ENCODE results near the gene FHIT.

The FHIT gene

GRCh38 chr3:60417576-60417975 is 833.7 kb downstream of the FHIT start:
- no peak for DNase-seq (ENCODE audit: low read depth, low spot score)

DNA sequence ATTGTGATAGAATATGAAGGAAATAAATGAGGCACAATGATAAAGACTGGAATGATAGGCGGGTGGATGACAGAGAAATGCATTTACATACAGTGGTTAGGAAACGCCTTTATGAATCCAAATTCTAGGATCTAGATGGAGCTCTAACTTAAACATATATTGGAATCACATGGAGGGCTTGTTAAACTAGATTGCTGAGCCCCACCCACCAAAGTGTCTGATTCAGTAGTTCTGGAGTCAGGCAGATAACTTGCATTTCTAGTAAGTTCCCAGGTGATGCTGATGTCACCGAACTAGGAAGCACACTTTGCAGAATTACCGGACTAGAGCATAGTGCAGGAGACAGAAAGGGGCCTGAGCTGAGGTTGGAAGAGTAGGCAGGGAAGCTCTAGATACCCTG is 837.2 kb downstream of the FHIT start:
- no peak for DNase-seq (ENCODE audit: low read depth, low spot score)

DNA sequence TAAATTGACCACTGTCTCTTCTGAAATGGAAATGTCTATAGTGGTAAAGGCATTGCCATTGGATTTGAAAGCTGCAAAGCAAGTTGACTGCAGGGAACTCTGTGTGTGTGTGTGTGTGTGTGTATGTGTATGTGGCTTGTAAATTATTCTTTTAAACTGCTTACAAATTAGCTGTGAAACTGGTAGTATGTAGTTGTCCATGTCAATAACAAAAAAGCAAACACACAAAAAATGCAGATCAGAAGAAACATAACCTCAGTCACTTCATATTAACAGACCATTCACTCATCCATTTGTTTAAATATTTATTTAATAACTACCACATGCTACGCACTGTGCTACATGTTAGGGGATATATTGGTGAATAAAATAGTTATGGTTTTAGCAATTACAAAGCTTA is 837.7 kb downstream of the FHIT start:
- no peak for DNase-seq (ENCODE audit: low read depth, low spot score)

DNA sequence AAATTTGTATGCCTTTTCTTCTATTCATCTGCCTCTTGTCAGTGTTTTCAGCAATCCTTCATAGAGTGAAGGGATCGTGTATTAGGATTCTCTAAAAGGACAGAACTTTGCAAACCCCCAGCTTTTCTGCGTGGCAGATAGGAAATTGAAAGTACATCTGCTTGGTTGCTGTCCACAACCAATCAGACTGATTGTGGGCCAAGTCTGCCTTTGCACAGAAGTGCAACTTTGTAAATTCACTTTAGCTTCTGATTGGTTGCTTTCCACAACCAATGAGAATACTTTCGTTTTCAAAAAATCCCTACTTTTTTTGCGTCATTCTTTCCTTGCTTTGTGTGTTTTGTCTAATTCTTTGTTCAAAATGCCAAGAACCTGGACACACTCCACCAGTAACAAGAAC is 847.4 kb downstream of the FHIT start:
- no peak for DNase-seq (ENCODE audit: low read depth, low spot score)

DNA sequence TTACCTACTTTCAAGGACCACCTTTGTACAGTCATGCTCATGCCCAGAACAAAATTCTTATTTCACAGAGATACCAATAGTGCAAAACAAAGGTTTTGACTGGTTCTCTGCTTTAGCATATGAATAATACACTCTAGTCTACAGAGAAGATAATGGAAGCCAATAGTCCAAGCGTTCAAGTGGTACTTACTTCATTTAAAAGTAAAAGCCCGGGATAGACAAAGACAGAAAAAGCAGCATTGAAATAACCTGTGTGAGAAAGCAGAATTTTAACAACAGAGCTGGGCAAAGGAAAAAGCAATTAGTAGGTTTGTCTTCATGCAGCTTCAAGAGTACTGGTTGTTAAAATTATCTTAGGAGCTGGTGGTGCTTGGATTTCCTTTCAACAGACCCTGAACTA is 848.3 kb downstream of the FHIT start:
- DNase-seq (ENCODE audit: low read depth, low spot score) = no peak

- no peak for DNase-seq (ENCODE audit: low read depth, low spot score)
These were observed 851.1 kb downstream of the FHIT start for GRCh38 chr3:60399861-60400845.

DNA sequence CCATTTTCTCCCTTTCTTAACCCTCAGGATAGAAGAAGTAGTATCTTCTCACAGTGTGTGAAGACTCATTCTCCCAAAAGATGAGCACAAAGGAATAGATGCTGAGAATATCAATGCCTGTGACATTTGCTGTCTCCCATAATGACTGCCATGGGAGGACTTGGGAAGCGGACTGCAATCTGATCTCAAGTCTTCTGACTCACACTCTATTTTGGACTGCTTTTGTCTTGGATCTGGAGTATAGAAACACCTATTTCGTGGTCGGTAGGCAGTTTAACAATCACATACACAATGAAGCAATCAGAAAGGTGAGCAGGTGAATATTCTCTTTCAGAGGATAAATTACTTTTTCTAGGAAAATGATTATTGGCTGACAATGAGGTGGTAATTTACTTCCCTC is 852.0 kb downstream of the FHIT start:
- DNase-seq (ENCODE audit: low read depth, low spot score) = no peak

DNA sequence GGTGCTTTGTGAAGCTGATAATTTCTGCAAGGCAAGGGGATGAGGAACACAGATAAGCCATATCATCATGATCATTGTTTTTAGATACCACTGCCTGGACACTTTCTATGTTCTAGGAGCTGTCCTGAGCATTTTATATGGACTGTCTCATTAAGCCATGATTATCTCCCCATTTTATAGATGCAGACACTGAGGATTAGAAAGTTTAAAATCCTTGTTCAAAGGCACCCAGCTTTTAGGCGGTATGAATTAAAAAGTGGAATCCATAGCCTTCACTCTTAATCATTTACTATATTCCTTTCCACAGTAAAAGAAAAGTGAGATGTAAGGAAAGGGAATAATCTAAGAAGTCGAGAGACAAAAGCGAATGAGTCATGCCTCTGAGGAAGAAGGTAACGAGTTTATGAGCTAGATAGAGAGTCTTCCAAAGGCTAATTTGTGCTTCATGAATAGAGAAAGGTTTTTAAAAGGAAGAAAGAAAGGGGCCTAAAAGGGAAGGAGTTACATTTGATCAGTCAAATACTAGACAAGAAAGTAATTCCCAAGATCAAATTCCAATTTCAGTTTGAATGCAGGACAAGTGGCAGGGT is 856.0 kb downstream of the FHIT start:
- DNase-seq (ENCODE audit: low read depth, low spot score) = no peak

GRCh38 chr3:60393946-60394345 is 857.3 kb downstream of the FHIT start:
- DNase-seq (ENCODE audit: low read depth, low spot score) = no peak

- no peak for DNase-seq (ENCODE audit: low read depth, low spot score)
These were observed 858.8 kb downstream of the FHIT start for GRCh38 chr3:60392501-60392900.

DNA sequence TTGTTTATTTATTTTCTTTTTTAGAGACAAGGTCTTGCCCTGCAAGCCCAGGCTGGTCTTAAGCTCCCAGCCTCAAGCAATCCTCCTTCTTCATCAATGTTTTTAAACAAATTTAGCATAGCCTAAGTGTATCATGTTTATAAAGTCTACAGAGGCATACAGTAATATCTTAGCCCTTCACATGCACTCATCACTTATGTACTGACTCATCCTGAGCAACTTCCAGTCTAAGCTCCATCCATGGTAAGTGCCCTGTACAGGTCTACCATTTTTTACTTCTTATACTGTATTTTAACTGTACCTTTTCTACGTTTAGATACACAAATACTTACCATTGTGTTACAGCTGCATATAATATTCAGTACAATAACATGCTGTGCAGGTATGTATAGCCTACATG is 860.0 kb downstream of the FHIT start:
- DNase-seq (ENCODE audit: low read depth, low spot score) = no peak

DNA sequence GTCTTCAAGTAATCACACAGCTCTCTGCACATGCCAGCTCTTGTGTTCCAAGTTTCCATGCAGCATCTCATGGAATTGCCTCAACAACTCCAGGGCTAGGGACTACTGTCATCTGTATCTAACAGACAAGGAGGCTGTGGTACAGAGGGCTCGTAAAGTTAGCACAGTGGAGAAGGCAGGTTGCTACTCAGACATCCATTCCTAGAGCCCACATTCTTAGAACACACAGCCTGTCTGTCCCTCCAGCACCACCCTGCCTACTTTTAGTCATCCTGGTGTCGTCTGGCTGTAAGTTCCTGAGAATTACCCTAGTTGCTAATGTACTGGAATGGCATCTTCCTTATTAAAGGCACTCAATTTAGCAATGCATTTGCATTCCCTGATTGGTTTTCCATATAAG is 862.5 kb downstream of the FHIT start:
- no peak for DNase-seq (ENCODE audit: low read depth, low spot score)

GRCh38 chr3:60386306-60386705 is 864.9 kb downstream of the FHIT start:
- no peak for DNase-seq (ENCODE audit: low read depth, low spot score)

DNA sequence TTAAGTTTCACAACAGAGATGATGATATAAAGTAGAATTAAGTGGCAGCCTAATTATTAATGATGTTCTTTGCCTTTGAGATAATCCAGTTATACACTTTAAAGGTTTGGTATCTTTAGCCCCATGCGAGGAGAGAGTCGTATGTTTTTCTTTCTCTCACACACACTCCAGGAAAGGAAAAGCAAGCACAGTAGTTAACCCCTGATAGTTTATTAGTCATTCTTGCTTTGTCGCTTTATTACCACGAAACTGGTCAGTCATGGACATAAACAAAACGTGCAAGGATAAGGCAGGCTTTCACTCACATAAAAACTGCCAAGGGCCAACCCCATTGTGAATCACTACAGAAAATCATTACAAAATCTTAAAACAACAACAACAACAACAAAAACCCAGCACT is 866.9 kb downstream of the FHIT start:
- DNase-seq (ENCODE audit: low read depth, low spot score) = no peak

GRCh38 chr3:60383345-60383744 is 867.9 kb downstream of the FHIT start:
- no peak for DNase-seq (ENCODE audit: low read depth, low spot score)

DNA sequence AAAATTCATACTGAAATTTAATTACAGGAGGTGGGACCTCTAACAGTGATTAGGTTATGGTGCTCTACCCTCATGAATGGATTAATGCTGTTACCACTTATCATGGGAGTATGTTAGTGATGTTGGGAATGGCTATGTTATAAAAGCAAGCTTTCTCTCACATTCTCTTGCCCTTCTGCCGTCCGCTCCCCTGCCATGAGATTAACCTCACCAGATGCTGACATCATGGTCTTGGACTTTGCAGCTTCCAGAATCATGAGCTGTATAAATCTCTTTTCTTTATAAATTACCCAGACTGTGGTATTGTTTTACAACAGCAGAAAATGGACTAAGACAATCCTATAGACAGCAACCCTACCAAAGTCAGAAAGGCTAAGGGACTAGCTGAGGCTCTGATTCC is 884.8 kb downstream of the FHIT start:
- DNase-seq (ENCODE audit: low read depth, low spot score) = no peak

DNA sequence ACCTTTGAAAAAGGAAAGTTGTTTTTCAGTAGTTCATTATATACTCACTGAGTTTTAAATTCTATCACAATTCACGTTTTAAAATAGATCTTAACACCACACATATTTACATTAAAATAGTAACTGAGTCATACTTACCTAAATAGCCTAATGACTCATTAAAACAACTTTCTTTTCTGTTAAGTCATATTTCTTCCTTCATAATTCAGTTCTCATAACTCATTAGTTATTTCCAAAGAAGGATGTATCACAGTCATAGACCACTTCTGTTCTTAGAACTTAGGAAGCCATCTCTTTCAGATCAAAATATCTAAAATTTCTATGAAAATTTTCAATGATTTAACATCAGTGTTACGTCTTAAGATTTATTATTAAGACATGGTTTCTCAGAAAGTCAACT is 885.9 kb downstream of the FHIT start:
- DNase-seq (ENCODE audit: low read depth, low spot score) = no peak

DNA sequence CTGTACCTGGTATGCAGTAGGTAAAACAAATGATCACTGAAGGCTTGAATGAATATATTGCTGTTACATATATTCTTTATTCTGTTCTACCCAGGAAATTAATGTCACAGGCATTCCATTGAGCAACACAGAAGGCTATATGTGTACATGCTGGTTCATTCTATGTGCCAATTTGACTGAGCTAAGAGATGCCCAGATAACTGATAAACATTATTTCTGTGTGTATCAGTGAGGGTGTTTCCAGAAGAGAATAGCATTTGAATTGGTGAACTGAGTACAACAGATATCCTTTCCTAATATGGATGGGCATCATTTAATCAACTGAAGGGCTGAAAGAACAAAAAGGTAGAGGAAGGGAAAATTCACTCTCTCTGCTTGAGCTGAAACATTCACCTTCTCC is 886.8 kb downstream of the FHIT start:
- DNase-seq (ENCODE audit: low read depth, low spot score) = no peak

- no peak for DNase-seq (ENCODE audit: low read depth, low spot score)
These were observed 887.4 kb downstream of the FHIT start for GRCh38 chr3:60363817-60364216.

DNA sequence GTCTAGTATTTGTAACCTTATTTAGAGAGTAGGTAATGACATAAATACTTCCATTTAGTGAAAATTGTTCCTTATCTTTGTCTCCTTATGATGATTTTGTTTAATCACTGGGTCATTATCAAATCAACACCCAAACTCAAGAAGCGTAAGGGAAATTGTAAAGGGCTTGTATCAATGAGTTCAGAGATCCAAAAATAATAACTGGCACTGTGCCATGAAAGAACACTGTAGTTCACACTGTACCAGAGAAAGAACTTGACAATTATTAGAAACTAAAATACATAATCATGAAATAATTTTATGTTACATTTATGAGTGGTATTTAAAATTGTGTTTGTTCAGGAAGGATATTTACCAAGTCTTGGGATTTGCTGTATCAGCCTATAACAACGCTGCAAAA is 895.4 kb downstream of the FHIT start:
- DNase-seq (ENCODE audit: low read depth, low spot score) = no peak

DNA sequence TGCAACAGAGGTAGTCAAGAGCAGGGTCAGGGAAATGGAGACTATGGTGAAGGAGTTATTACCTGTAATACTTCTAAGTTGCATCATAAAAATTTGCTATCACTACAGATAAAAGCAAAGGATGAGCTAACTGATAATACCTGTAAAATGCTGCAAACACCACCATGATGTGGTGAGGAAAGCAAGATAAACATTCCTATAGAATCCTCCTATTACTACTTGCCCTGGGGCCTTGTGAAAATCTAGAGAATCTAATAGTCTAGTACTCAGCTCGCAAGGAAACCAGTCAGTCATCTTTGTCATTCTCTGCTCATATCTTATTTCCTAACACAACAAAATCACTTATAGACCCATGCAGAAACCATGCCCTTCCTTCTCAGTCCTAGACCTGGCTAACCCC is 899.8 kb downstream of the FHIT start:
- DNase-seq (ENCODE audit: low read depth, low spot score) = no peak

- DNase-seq (ENCODE audit: low read depth, low spot score) = no peak
These were observed 906.9 kb downstream of the FHIT start for GRCh38 chr3:60344340-60344739.

- no peak for DNase-seq (ENCODE audit: low read depth, low spot score)
These were observed 907.4 kb downstream of the FHIT start for GRCh38 chr3:60343831-60344230.
